HepG2 (cell line): ENCODE measurements around the gene ZBTB44. TPM values are rescaled to one million over a fixed set of nuclear protein-coding genes. Genes with fewer than 3 reads are reported as not detected.

ENCODE experiments used
- ATF6 ChIP-seq: sonication (generic); formaldehyde crosslinking; conservative IDR thresholded peaks from 2 replicates; pipeline ENCODE4 v1.4.0; 2020; ENCODE audit warnings: missing genetic modification reagents
- BORCS8-MEF2B ChIP-seq: sonication (generic); formaldehyde crosslinking; IDR thresholded peaks from 2 replicates; pipeline ENCODE4 v1.8.0; 2022; ENCODE audit warnings: mild to moderate bottlenecking, missing genetic modification reagents
- JUN ChIP-seq: sonication (generic); formaldehyde crosslinking; IDR thresholded peaks from 2 replicates; pipeline ENCODE4 v1.4.0; 2020; ENCODE audit warnings: mild to moderate bottlenecking, missing genetic modification reagents
- MTF2 ChIP-seq: sonication (generic); formaldehyde crosslinking; IDR thresholded peaks from 2 replicates; pipeline ENCODE4 v1.5.0; 2020; ENCODE audit warnings: missing genetic modification reagents, borderline replicate concordance
- NR2F6 ChIP-seq, 2 experiments: IDR thresholded peaks; 2 replicates each; pipeline ENCODE4 v1.6.1; 2016; ENCODE audit warnings: antibody characterized with exemption in 1 of 2, mild to moderate bottlenecking in 1 of 2
- PRMT3 ChIP-seq: sonication (generic); formaldehyde crosslinking; IDR thresholded peaks from 2 replicates; pipeline ENCODE4 v1.8.1; 2022; ENCODE audit warnings: low read depth, mild to moderate bottlenecking, moderate library complexity, missing genetic modification reagents, borderline replicate concordance
- RFXANK ChIP-seq: IDR thresholded peaks from 2 replicates; pipeline ENCODE4 v1.6.1; 2016
- SALL1 ChIP-seq: sonication (generic); formaldehyde crosslinking; IDR thresholded peaks from 2 replicates; pipeline ENCODE4 v1.8.0; 2022; ENCODE audit warnings: mild to moderate bottlenecking, missing genetic modification reagents
- SETDB1 ChIP-seq: sonication (generic); formaldehyde crosslinking; IDR thresholded peaks from 2 replicates; pipeline ENCODE4 v1.5.1; 2020; ENCODE audit warnings: missing genetic modification reagents, mild to moderate bottlenecking, borderline replicate concordance
- SMYD3 ChIP-seq: sonication (generic); formaldehyde crosslinking; IDR thresholded peaks from 2 replicates; pipeline ENCODE4 v1.8.1; 2023; ENCODE audit warnings: mild to moderate bottlenecking, missing genetic modification reagents
- STAT5B ChIP-seq: sonication (generic); formaldehyde crosslinking; IDR thresholded peaks from 2 replicates; pipeline ENCODE4 v1.4.0; 2020; ENCODE audit warnings: missing genetic modification reagents
- TAF15 ChIP-seq: fragments of 200-400 bp; formaldehyde crosslinking; IDR thresholded peaks from one replicate; pipeline ENCODE4 v1.6.1; 2018; ENCODE audit warnings: mild to moderate bottlenecking, low read depth, low read length; ENCODE audit not compliant: poor library complexity, severe bottlenecking
- TFAP4 ChIP-seq: sonication (generic); IDR thresholded peaks from 2 replicates; pipeline ENCODE4 v1.6.1; 2016; ENCODE audit warnings: low read depth, borderline replicate concordance
- TOPORS ChIP-seq: sonication (generic); formaldehyde crosslinking; IDR thresholded peaks from 2 replicates; pipeline ENCODE4 v1.8.0; 2023; ENCODE audit warnings: mild to moderate bottlenecking, missing genetic modification reagents
- ZNF451 ChIP-seq: sonication (generic); formaldehyde crosslinking; IDR thresholded peaks from 2 replicates; pipeline ENCODE4 v1.5.0; 2020; ENCODE audit warnings: mild to moderate bottlenecking, missing genetic modification reagents
- ZNF550 ChIP-seq: sonication (generic); formaldehyde crosslinking; IDR thresholded peaks from 2 replicates; pipeline ENCODE4 v1.4.0; 2020; ENCODE audit warnings: mild to moderate bottlenecking, missing genetic modification reagents, borderline replicate concordance
- ZNF616 ChIP-seq: sonication (generic); formaldehyde crosslinking; IDR thresholded peaks from 2 replicates; pipeline ENCODE4 v1.5.0; 2020; ENCODE audit warnings: low read depth, mild to moderate bottlenecking, missing genetic modification reagents
- ZNF674 ChIP-seq: sonication (generic); formaldehyde crosslinking; IDR thresholded peaks from 2 replicates; pipeline ENCODE4 v1.5.0; 2020; ENCODE audit warnings: low read depth, mild to moderate bottlenecking, missing genetic modification reagents
- ZNF878 ChIP-seq: sonication (generic); formaldehyde crosslinking; IDR thresholded peaks from 2 replicates; pipeline ENCODE4 v1.8.1; 2023; ENCODE audit warnings: mild to moderate bottlenecking, missing genetic modification reagents, moderate library complexity
- polyA plus RNA-seq, 8 experiments: library from polyadenylated mRNA; depleted of rRNA in 3 of 8; stranded (reverse) in 7 of 8; unstranded in 1 of 8; fragments of >200 nt; fragmentation: Illumina TruSeq in 4 of 8; extraction: Trizol in 4 of 8; gene quantifications; 2 replicates each; pipeline versions ENCODE4 v1.2.1 to v1.2.3, GENCODE V29; 2011 to 2016; ENCODE audit warnings: low read depth in 4 of 8, missing spikeins in 1 of 8, mixed read lengths in 1 of 8; ENCODE audit not compliant: insufficient read depth in 1 of 8
- total RNA-seq, 5 experiments: library from RNA; depleted of rRNA; stranded (reverse); fragments of >200 nt; fragmentation: Illumina TruSeq; extraction: Trizol; gene quantifications; 2 replicates each; pipeline ENCODE4 v1.2.3, GENCODE V29; 2016; ENCODE audit warnings: low read depth in 1 of 5
- TF ChIP-seq, protein P1 (sequence below): IDR thresholded peaks from 2 replicates; pipeline ENCODE4 v1.6.1; 2016
- TF ChIP-seq, protein P2 (sequence below): sonication (generic); formaldehyde crosslinking; IDR thresholded peaks from 2 replicates; pipeline ENCODE4 v1.5.0; 2020; ENCODE audit warnings: missing genetic modification reagents
- TF ChIP-seq, protein P3 (sequence below): sonication (generic); formaldehyde crosslinking; IDR thresholded peaks from 2 replicates; pipeline ENCODE4 v1.8.0; 2022; ENCODE audit warnings: mild to moderate bottlenecking, missing genetic modification reagents, moderate library complexity
- TF ChIP-seq, protein P4 (sequence below): sonication (generic); formaldehyde crosslinking; IDR thresholded peaks from 2 replicates; pipeline ENCODE4 v1.4.0; 2020; ENCODE audit warnings: mild to moderate bottlenecking, missing genetic modification reagents

The ZBTB44 gene
- total and polyA plus RNA-seq, 2 of the 13 experiments (the other 11 are each of a cell fraction or from before 2014, with no cell fraction given) = 22.8 to 23.6 TPM

DNA sequence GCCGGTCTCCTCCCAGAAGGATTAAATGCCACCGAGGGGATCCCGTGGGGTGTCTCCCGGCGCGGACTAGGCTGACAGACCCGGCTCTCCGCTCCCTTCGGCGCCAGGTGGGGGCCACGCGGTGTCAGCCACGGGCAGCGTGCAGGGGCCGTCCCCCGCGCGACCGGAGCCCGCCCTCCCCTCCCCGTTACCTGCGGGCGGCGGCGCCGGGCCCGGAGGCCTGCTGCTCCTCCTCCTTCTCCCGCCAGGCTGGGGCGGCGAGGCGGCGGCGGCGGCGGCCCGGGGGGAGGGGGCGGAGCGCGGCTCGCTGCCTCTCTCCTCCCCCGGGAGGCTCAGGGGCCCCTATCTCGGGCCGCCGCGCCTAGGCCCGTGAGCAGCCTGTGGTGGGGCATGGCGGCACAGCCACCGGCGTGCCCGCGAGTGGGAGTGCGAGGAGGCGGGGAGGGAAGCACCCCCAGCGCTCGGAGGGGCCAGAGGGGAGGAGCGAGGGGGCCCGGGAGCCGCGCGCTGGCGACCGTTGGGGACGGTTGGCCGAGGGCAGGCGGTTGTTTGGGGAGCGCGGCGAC is 450 bp downstream of the ZBTB44 start (continued):
- TF ChIP-seq, protein P1, sequence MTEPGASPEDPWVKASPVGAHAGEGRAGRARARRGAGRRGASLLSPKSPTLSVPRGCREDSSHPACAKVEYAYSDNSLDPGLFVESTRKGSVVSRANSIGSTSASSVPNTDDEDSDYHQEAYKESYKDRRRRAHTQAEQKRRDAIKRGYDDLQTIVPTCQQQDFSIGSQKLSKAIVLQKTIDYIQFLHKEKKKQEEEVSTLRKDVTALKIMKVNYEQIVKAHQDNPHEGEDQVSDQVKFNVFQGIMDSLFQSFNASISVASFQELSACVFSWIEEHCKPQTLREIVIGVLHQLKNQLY (CRISPR knock-in tag) = no peak
- no peak for TF ChIP-seq SMYD3
- TF ChIP-seq, protein P2, sequence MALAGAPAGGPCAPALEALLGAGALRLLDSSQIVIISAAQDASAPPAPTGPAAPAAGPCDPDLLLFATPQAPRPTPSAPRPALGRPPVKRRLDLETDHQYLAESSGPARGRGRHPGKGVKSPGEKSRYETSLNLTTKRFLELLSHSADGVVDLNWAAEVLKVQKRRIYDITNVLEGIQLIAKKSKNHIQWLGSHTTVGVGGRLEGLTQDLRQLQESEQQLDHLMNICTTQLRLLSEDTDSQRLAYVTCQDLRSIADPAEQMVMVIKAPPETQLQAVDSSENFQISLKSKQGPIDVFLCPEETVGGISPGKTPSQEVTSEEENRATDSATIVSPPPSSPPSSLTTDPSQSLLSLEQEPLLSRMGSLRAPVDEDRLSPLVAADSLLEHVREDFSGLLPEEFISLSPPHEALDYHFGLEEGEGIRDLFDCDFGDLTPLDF = no peak
- no peak for TF ChIP-seq ZNF878 (CRISPR knock-in tag)
- TF ChIP-seq TAF15 = no peak
- TF ChIP-seq RFXANK = no peak
- no peak for TF ChIP-seq STAT5B (CRISPR knock-in tag)
- peak; percentile 27; the same call in 1 of the 2 replicates for TF ChIP-seq ZNF451 (CRISPR knock-in tag)
- TF ChIP-seq TOPORS (CRISPR knock-in tag) = no peak
- TF ChIP-seq SALL1 (CRISPR knock-in tag) = peak; percentile 47
- no peak for TF ChIP-seq NR2F6 (IDR thresholded peaks at IDR 0.05)
- no peak for TF ChIP-seq NR2F6 (CRISPR knock-in tag; IDR thresholded peaks at IDR 0.05)
- TF ChIP-seq PRMT3 (CRISPR knock-in tag) = no peak
- TF ChIP-seq, protein P3, sequence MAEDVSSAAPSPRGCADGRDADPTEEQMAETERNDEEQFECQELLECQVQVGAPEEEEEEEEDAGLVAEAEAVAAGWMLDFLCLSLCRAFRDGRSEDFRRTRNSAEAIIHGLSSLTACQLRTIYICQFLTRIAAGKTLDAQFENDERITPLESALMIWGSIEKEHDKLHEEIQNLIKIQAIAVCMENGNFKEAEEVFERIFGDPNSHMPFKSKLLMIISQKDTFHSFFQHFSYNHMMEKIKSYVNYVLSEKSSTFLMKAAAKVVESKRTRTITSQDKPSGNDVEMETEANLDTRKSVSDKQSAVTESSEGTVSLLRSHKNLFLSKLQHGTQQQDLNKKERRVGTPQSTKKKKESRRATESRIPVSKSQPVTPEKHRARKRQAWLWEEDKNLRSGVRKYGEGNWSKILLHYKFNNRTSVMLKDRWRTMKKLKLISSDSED (CRISPR knock-in tag) = 0 out of 2 replicates have a peak, but pooled peaks have one; percentile 26
- TF ChIP-seq SETDB1 = no peak
- TF ChIP-seq JUN = no peak
- peak; percentile 11; the same call in 1 of the 2 replicates for TF ChIP-seq TFAP4
- TF ChIP-seq ZNF550 (CRISPR knock-in tag) = no peak
- no peak for TF ChIP-seq ZNF674 (CRISPR knock-in tag)
- TF ChIP-seq BORCS8-MEF2B (CRISPR knock-in tag) = no peak
- no peak for TF ChIP-seq ATF6 (CRISPR knock-in tag)
- TF ChIP-seq, protein P4, sequence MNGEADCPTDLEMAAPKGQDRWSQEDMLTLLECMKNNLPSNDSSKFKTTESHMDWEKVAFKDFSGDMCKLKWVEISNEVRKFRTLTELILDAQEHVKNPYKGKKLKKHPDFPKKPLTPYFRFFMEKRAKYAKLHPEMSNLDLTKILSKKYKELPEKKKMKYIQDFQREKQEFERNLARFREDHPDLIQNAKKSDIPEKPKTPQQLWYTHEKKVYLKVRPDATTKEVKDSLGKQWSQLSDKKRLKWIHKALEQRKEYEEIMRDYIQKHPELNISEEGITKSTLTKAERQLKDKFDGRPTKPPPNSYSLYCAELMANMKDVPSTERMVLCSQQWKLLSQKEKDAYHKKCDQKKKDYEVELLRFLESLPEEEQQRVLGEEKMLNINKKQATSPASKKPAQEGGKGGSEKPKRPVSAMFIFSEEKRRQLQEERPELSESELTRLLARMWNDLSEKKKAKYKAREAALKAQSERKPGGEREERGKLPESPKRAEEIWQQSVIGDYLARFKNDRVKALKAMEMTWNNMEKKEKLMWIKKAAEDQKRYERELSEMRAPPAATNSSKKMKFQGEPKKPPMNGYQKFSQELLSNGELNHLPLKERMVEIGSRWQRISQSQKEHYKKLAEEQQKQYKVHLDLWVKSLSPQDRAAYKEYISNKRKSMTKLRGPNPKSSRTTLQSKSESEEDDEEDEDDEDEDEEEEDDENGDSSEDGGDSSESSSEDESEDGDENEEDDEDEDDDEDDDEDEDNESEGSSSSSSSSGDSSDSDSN (CRISPR knock-in tag) = peak; percentile 55; the same call in 1 of the 2 replicates
- 0 out of 2 replicates have a peak, but pooled peaks have one; percentile 58 for TF ChIP-seq ZNF616 (CRISPR knock-in tag)
- no peak for TF ChIP-seq MTF2 (CRISPR knock-in tag)
